ENCODE measurements around the gene SPINT1. TPM values are rescaled to one million over a fixed set of nuclear protein-coding genes. Genes with fewer than 3 reads are reported as not detected.

SPINT1 gene
- total and polyA plus RNA-seq, 2 of the 13 experiments (the other 11 are each of a cell fraction or from before 2014, with no cell fraction given), result 0.49 to 2.5 TPM

GRCh38 chr15:40906991-40907802 lies 63.3 kb downstream of the SPINT1 start (continued):
- no peak; the same call in 1 of the 2 replicates for TF ChIP-seq PATZ1 (CRISPR knock-in tag; IDR thresholded peaks at IDR 0.05)
- 0 out of 2 replicates have a peak, but pooled peaks have one; percentile 13 for TF ChIP-seq GATAD2A (CRISPR knock-in tag; IDR thresholded peaks at IDR 0.05)
- TF ChIP-seq TAF1 (CRISPR knock-in tag; IDR thresholded peaks at IDR 0.05), result peak; percentile 17; the same call in 1 of the 2 replicates
- no peak for TF ChIP-seq BHLHE40 (IDR thresholded peaks at IDR 0.05; ENCODE audit: low read length)
- no peak for TF ChIP-seq ZNF446 (CRISPR knock-in tag; IDR thresholded peaks at IDR 0.05)
- TF ChIP-seq SMAD1 (CRISPR knock-in tag; IDR thresholded peaks at IDR 0.05; ENCODE audit: borderline replicate concordance, low read depth), result no peak
- no peak for TF ChIP-seq SIX4 (CRISPR knock-in tag; IDR thresholded peaks at IDR 0.05)
- no peak for TF ChIP-seq ZNF747 (CRISPR knock-in tag; IDR thresholded peaks at IDR 0.05; ENCODE audit: borderline replicate concordance)
- no peak for TF ChIP-seq ATRX (CRISPR knock-in tag; IDR thresholded peaks at IDR 0.05; ENCODE audit: borderline replicate concordance)
- TF ChIP-seq HMGXB4 (CRISPR knock-in tag; IDR thresholded peaks at IDR 0.05; ENCODE audit: borderline replicate concordance in 1 of 2, low read depth in 1 of 2), result peak in 1 of 2 experiments; percentile 13; a peak in 3 of 4 replicates
- no peak for TF ChIP-seq AKNA (CRISPR knock-in tag; IDR thresholded peaks at IDR 0.05; ENCODE audit: borderline replicate concordance)
- no peak for TF ChIP-seq NCOR1 (IDR thresholded peaks at IDR 0.05; ENCODE audit: borderline replicate concordance, low read length)
- TF ChIP-seq DBP (CRISPR knock-in tag; IDR thresholded peaks at IDR 0.05; ENCODE audit: not compliant biosample characterization), result no peak
- no peak for TF ChIP-seq ZBED4 (CRISPR knock-in tag; IDR thresholded peaks at IDR 0.05; ENCODE audit: borderline replicate concordance)
